ENCODE data around the gene SCARB1.

The SCARB1 gene

DNA sequence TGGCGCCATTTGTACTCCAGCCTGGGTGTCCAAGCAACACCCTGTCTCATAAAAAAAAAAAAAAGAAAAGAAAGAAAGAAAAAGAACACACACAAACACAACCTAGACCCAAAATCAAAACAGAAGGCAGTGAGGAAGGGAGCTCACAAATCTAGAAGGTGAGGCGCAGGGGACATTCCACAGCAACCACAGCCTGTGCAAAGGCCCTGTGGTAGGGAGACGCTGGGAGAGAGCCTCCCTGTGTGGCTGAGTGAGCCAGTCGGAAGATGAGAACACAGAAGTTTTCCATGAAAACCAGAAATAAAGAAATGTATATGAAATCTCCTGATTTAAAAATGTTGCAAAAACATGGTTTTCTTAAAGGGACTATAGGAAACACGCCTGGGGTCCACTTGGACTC, 44.6 kb downstream of the SCARB1 start:
- DNase-seq, result no peak

DNA sequence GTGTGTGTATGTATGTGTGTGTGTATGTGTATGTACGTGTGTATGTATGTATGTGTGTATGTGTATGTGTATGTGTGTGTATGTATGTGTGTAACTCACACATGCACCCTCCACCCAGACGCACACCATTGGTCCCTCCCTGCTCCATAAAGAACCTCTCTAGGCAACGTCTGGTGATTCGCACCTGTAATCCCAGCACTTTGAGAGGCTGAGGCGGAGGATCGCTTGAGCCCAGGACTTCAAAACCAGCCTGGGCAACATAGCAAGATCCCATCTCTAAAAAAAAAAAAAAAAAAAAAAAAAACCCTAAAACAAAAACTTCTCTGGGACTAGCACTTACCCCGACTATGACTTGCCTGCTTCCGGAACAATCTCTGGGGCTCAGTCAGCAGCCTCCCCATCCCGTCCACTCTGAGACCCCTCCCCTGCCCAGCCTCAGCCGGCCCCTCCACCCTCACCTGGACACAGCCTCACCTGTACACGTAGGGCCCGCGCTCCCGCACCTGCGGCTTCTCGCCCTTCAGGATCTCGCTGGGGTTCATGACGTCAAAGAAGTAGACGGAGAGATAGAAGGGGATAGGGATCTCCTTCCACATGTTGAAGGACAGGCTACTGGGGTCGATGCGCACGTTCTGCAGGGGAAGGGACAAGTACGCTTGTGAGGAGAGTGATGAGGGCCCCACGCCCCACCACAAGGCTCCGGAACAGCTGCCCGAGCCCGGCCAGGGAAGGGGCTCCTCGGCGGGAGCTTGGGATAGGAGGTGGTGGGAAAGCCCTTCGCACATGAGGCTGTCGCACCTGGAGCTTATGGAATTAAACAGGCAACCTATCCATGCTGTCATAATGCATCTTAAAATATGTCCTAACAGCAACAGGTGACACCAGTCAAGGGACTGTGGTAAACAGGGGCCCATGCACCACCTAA, 46.3 kb downstream of the SCARB1 start:
- no peak for DNase-seq

DNA sequence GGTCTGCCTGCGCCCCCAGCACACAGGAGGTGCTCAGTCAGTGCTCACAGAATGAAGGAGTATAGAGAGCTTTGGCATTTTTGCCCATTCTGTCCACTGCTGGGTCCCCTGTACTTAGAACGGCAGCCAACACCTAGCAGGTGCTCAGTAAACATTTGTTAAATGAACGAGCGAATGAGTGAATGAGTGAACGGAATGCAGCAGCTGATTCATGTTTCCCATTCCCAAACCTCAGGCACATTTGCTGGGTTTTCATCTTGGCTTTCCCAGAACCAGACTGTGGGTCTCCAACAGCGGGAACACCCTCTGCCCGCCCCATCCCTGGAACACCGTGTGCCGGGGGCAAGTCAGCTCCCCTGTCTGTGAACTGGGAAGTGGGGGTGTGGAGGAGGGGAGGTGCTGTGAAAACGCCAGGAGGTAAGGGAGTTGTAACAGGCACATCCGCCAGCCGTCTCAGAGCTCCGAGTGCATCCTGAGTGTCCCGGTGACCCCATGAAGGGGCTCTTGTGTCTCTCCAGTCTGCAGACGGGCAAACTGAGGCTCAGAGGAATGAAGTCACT, 47.3 kb downstream of the SCARB1 start:
- DNase-seq, result no peak

GRCh38 chr12:124814741-124815613, 48.7 kb downstream of the SCARB1 start:
- no peak for DNase-seq

DNA sequence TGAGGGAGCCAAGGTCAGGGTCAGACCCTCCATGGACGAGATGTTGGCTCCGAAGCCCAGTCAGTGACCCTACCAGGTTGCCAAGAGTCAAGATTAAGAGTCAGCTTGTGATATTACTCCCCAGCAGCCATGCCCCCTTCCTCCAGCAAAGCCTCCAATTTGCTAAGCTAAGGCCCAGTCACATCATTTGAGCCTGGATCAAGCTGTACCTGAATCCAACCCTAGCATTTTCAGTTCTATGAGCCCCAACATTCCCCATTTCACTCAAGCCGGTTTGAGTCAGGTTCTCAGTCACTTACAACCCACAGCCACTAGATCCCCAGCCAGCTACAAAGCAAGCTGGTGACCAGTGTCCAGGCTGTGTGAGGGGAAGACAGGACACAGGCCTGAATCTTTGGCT, 49.9 kb downstream of the SCARB1 start:
- no peak for DNase-seq

DNA sequence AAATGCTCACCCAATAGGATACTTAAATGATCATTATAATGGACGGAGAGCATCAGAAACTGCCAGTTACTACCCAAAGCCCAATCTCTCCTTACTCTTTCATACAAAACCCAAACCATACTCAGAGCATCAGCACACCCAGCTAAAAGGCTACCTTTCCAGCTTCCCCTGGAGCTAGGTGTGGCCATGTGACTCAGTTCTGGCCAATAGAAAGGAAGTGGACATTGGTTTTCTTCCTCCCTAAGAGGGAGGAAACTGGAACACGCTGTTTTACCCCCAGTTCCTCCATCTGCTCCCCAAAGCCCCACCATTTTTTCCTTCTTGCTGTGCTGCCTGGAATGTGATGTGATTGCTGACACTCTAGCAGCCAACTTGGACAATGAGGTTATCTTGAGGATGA, 50.7 kb downstream of the SCARB1 start:
- DNase-seq, result no peak

GRCh38 chr12:124812356-124812755, 51.3 kb downstream of the SCARB1 start:
- DNase-seq, result no peak

- DNase-seq, result no peak
These were observed 52.0 kb downstream of the SCARB1 start for GRCh38 chr12:124811633-124812032.

DNA sequence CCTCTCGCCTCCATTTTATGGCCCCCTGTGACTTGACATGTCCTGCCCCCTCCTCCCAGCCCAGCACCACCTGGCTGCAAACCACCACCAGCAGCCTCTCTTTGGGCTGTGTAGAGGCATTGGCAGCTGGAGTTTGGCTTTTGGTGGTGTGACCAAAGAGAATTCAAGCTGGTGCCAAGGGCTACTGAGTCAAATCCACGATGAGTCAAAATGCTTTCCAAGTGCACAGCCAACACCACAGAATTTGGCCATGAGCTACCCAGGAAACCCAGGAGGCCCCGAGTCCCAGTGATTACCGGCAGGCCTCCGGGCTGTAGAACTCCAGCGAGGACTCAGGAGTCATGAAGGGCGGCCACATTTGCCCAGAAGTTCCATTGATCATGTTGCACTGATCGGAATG, 53.8 kb downstream of the SCARB1 start:
- DNase-seq, result no peak

GRCh38 chr12:124809391-124809790, 54.3 kb downstream of the SCARB1 start:
- no peak for DNase-seq

GRCh38 chr12:124808272-124808671, 55.4 kb downstream of the SCARB1 start:
- DNase-seq, result no peak

DNA sequence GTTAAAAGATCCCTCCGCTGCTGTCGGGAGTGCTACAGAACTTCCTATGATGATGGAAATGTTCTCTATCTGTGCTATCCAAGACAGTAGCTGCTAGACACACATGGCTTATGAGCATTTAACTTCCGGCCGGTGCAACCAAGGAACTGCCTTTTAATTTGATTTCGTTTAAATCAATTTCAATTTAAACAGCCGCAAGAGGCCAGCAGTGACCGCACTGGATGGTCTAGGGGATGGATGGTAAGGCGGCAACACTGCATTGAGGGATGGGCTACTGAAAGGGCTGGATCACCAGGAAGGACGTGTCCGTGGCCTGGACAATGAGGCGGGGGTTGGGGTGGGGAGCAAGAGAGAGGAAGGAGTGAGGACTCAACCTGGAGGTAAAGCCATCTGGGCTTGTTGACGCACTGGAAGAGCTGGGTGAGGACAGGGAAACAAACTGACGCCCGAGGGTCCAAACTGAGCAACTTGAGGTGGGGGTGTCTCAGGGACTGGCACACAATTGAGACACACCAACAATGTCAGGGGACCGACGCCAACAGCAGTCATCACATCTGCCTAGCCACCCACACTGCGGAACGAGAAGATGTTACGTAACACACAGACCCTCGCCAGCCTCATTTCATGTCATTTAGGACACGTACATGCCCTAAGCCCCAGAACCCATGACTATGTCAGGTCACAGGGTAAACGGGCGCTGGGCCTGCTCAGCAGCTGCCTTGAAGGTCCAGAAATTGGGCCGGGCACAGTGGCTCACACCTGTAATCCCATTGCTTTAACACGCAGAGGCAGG, 57.6 kb downstream of the SCARB1 start:
- no peak for DNase-seq

DNA sequence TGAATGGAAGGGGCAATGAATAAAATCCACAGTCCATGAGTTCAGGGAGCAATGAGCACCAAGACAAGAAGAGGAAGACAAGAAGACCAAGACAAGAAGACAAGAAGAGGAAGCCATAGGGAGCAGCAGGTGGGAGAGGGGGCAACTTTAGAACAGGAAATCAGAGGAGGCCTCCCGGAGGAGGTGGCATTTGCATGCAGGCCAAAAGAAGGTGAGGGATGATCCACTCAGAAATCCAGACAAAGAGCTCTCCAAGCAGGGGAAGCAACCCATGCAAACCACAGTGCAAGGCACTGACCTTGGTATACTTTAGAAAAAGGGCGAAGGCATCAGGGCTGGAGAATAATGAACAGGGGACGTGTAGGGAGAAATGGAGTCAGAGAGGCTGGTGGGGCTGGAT, 58.6 kb downstream of the SCARB1 start:
- DNase-seq, result no peak

DNA sequence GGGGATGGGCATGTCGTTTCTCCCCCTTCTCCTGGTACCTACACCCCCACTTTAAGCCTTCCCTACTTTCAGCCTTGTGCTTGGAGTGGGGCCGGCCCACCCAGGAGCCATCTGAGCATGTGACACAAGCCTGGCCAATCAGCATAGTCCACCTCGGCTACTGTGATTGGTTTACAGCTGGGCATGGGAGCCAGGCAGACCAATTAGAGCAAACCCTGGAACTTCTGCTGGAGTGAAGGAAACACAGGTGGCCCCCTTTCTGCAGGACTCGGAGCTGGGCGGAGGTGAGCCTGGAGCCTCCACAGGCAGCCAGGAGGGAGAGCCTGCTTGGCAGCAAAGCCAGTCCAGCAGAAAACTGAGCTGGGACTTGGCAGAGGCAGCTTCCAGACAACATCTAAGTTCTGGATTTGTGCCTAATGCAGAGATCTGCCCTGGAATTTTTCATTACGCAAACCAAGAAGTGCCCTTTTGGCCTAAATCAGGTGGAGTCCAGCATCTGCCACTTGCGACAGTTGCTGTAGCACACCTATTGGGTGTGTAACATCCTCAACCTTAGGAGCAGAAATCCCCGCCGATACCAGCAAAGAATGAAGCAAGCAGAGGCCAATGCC, 59.5 kb downstream of the SCARB1 start:
- DNase-seq, result no peak

DNA sequence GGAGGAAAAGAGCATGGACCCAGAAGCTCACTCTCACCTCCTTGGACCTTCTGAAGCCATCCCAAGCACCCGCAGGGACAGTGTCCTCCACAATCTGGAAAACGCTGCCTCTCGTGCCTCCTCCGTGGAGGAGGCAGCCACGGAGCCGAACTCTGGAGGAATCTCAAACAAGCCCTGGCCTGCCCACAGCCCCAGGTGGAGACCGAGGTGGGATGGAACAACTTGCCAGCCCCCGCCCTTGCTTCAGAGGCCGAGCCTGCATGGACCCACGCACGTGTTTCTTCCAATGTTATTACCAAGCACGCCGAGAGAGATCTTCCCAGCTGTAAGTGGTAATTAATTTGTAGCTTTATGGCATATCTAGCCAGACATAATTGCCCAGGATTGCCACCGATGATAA, 61.3 kb downstream of the SCARB1 start:
- DNase-seq, result no peak

DNA sequence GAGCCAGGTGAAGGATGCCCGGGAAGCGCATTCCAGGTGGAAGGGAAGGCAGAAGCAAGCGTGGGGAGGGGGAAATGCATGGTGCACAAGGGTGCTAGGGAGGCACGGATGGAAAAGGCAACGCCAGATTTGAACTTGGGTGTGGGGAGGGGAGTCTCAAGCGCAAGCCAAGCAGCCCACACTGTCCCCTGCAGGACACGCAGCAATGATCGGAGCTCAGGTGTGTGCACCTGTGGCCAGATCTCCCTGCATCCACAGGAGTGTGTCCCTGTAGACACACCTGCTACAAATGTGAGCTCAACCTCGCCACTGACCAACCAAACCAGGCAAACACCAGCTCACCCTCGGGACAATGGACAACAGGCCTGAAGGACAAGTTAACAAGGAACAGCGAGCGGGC, 63.2 kb downstream of the SCARB1 start:
- no peak for DNase-seq

DNA sequence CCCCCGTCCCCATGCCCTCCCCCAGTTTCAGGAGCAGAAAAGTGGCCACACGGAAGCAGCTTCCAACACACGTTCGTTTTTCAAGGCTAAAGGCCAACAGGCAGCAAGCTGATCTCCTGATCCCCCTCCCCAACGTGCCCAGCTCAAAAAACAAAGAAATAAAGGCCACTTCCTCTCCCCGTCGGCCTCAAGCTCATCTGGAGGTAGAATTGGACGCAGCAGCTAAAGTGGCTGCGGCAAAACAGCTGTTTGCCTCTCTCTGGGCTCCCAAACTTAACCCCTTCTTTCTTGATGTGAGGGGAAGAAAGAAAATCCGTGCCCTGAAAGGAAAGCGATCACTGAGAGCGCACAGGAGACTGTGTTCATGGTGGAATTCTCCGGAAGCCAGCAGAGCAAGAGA, 66.3 kb downstream of the SCARB1 start:
- DNase-seq, result no peak

DNA sequence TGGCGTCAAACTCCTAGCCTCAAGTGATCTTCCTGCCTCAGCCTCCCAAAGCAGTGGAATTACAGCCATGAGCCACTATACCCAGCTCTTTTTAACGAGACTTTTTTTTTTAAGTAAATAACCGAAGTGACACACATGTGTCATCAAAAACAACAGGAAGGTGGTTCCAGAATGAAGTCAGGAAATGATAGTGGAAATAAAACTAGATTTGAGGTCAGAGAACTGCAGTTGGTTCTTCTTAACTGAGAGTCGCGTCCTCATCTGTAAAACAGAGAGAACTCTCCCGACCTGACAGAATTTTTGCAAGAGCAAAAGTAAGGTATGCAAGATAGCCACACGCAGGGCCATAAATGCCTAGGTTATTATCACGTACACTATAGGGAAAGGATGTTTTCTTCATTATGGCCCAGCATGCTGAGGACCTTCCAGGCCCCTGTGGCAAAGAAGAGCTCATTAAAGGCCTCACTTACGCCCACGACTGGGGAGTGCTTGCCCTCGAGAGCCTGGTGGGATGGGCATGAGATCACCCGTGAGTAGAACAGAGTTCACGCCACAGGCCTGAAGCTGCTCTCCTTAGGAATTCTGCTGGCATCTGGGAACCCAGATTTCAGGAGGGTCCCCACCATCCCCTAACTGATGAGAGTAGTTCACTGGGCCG, 67.2 kb downstream of the SCARB1 start:
- no peak for DNase-seq

DNA sequence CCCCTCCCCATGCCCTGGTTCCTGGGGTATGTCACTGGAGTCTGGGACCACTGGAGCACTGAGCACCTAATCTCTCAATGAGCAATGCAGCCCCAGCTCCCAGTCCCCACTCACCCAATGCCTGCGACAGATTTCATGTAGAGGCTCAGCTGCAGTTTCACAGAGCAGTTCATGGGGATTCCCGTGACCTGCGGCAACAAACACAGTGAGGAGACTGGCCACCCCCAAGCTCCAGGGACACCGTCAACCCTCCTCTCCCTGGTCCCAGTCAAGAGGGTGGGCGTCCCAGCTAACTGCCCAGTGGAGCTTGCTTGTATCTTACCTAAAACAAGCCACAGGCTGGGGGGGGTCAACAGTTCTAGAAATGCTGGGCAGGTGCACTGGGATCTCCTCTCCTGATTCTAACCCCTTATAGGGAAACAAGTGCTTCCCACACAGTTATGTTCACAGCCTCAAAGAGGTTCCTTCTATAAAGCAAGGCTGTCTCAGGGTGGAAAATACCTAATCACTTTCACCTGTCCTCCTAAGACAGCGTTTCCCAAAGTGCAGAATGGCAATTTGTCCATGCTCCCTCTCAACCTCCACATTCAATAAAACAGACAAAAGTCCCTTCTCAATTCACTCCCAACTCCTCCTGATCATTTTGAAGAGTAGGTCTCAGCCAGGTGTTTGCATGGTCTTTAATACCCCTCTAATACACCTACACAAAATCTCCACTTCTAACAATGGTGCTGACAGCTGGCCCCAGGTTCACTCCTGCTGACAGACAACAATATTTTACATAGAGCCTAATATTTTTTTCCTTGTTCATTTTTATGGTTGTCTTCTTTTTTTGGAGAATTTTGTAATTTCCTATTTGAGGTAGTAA, 68.3 kb downstream of the SCARB1 start:
- DNase-seq, result no peak

GRCh38 chr12:124792961-124793441, 70.7 kb downstream of the SCARB1 start:
- DNase-seq, result no peak

GRCh38 chr12:124792156-124792555, 71.5 kb downstream of the SCARB1 start:
- no peak for DNase-seq

Data from DMS79 (cell line).